ENCODE data around the gene FGF14.

The FGF14 gene

DNA sequence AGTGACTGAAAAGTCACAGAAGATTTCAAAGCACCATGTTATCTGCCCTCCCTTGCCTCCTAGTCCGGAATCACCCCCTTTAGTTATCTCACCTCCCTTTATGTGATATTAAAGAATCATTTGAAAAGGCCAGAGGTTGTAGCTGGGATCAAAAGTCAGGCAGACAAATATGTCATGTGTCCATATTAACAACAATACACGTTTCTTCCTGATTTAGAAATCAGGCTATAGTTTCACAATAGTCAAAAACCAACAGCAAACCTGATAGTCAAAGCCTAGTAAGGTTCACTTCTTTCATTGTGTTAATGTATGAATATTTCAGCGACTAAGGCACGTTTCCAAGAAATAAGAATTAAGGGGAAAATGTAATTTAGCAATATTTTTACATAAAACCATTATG lies 622.7 kb downstream of the FGF14 start:
- no peak for DNase-seq (ENCODE audit: low spot score)
- TF ChIP-seq, protein P1, sequence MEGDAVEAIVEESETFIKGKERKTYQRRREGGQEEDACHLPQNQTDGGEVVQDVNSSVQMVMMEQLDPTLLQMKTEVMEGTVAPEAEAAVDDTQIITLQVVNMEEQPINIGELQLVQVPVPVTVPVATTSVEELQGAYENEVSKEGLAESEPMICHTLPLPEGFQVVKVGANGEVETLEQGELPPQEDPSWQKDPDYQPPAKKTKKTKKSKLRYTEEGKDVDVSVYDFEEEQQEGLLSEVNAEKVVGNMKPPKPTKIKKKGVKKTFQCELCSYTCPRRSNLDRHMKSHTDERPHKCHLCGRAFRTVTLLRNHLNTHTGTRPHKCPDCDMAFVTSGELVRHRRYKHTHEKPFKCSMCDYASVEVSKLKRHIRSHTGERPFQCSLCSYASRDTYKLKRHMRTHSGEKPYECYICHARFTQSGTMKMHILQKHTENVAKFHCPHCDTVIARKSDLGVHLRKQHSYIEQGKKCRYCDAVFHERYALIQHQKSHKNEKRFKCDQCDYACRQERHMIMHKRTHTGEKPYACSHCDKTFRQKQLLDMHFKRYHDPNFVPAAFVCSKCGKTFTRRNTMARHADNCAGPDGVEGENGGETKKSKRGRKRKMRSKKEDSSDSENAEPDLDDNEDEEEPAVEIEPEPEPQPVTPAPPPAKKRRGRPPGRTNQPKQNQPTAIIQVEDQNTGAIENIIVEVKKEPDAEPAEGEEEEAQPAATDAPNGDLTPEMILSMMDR (IDR thresholded peaks at IDR 0.05; ENCODE audit: extremely low read depth, missing control alignments), result no peak

DNA sequence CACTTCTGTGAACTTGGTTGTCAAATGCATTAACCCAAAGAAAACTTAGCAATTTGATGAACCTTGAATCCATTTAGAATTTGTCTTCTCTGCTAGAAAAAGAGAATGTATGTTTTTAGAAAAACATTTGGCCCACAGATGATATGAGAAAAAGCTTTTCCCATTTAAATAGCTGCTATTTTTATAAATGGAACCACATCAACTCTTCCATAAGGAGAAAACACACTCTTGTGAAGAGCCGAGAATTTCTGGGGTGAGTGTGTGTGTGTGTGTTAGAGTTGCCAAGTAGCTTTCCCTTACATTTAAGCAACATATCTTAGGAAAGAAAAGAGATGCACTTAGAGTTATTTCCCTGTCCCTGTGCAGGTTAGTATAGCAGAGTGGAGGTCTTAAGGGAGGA lies 626.6 kb downstream of the FGF14 start:
- TF ChIP-seq, protein P1 (IDR thresholded peaks at IDR 0.05; ENCODE audit: extremely low read depth, missing control alignments), result no peak

DNA sequence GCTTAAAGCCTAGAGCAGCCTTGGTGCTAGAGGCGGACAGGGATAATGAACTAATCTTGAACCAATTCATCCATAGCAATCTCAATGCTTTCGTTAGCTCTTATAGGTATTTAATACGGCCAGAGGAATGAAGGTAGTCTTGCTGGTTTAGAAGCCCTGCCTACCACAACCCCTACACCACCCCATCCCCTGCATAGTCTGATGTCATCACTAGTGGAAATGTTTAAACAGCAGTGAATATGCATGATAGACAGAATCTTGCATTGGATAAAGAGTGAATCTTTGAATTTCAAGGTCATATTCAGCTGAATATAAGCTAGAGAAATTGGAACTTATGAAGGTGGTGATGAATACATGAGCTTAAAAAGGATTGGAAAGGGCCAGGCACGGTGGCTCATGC lies 627.5 kb downstream of the FGF14 start:
- DNase-seq (ENCODE audit: low spot score), result no peak
- TF ChIP-seq, protein P1 (IDR thresholded peaks at IDR 0.05; ENCODE audit: extremely low read depth, missing control alignments), result no peak

More for the DNA sequence above, 626.6 kb downstream of the FGF14 start:
- DNase-seq (ENCODE audit: low spot score), result no peak

DNA sequence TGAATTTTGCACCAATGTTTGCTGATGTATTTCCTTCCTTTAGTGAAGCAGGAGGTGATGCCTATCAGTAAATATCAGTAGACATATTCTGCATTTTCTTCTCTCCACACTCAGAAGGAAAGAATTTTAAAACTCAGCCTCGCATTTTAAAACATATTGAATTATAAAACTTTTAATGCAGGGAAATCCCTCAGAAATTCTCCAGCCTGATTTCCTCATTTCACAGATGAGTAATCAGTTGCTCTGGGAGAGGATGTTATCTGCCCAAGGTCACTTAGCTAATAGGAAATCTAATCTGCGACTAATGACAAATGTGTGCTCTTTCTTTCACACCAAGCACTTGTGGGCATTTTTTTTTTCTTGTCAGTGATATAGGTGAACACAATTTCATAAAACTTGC lies 628.8 kb downstream of the FGF14 start:
- TF ChIP-seq, protein P1 (IDR thresholded peaks at IDR 0.05; ENCODE audit: extremely low read depth, missing control alignments), result no peak
- no peak for DNase-seq (ENCODE audit: low spot score)

DNA sequence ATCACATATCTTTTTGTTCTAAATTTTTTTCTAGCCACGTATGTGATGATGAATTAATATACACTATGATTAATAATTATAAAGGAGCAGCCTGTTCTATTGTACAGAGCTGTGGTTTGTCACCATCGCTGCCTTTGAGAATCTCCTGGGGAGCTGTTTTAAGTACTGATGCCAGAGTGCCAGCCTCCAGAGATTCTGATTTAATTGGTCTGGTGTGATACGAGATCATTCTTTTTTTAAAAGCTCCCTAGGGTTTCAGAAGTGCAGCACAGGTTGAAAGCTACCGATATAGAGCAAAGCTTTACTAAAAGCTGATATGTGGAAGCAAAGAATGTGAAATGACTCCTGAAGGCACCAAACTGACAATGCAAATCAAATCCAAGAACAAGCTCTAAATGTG lies 634.7 kb downstream of the FGF14 start:
- no peak for DNase-seq (ENCODE audit: low spot score)
- TF ChIP-seq, protein P1 (IDR thresholded peaks at IDR 0.05; ENCODE audit: extremely low read depth, missing control alignments), result no peak

DNA sequence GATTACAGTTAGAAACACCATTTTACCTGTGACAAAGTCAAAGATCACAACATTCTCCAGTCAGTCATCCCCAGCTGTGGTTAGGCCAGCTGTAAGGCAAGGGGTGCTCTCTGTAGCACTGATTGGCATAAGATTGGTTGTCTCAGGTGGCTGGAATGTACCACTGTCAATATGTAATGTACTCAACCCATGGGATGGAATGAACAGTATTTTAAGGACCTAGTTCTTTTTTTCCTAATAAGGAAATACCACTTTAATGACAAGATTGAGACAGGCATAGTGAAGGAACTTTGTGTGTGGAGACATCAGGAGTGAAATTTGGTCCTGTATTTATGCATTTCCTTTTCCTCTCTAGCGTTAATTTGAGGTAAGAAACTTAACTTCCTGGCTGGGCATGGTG lies 638.7 kb downstream of the FGF14 start:
- TF ChIP-seq, protein P1 (IDR thresholded peaks at IDR 0.05; ENCODE audit: extremely low read depth, missing control alignments), result no peak
- DNase-seq (ENCODE audit: low spot score), result no peak

DNA sequence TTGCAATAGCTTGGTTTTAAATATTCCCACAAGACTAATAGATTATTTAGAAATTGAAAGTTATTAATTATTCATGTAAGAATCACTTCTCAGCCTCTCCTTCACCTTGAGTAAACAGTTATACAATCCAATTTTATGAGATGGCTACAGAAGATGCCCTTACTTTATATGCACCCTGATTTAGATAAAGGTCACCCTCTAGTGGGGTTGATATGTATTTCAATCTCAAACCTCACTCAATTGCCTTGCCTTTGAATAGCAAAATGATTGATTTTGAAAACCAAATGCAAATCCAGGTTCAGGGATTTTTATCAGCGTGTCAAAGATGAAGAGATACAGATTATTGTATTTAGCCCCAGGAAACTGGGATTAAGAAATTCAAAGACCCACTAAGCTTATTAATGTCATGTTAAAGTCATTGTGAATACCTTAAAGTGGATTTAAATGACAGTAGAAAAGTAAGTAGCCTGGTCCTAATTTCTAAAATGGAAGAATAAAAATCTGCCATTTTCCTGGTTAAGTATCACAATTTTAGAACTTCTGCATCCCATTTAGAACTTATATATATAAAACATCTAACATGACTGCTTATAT lies 644.3 kb downstream of the FGF14 start:
- DNase-seq (ENCODE audit: low spot score), result peak; percentile 22
- TF ChIP-seq, protein P1 (IDR thresholded peaks at IDR 0.05; ENCODE audit: extremely low read depth, missing control alignments), result peak; percentile 2

Data from GM20000 (cell line).